Measurements from ENCODE around the gene ZRANB1. TPM values are rescaled to one million over a fixed set of nuclear protein-coding genes. Genes with fewer than 3 reads are reported as not detected.
"Not testable (repeated sequence)": the region's sequence is repeated elsewhere in the genome, so short reads cannot be mapped to it uniquely, and the experiment has no call there.

ZRANB1 gene
- polyA plus RNA-seq, 4 donors = 6.3 to 17.0 (median 8.2) TPM

- DNase-seq (no peak), FAIRE-seq (no peak)
- Histone ChIP-seq H3K27ac (ENCODE audit: low read depth in 1 of 3, low read length in 2 of 3) (no peak overlapping the region), H3K27me3 (ENCODE audit: control insufficient read depth in 3 of 3, insufficient read depth in 3 of 3, low read length in 3 of 3) (no peaks in the 10 kb centered on the region), H3K4me3 (ENCODE audit: low read depth in 1 of 3, low read length in 3 of 3) (no peak overlapping the region), H3K4me1 (ENCODE audit: control insufficient read depth in 3 of 3, insufficient read depth in 2 of 3, low read depth in 1 of 3, low read length in 2 of 3) (no peaks in the 10 kb centered on the region), H3K9me3 (ENCODE audit: control insufficient read depth in 2 of 2, insufficient read depth in 1 of 2, low read depth in 1 of 2, low read length in 1 of 2) (no peaks in the 10 kb centered on the region), H3K36me3 (ENCODE audit: control insufficient read depth in 3 of 3, insufficient read depth in 2 of 3, low read depth in 1 of 3, low read length in 3 of 3) (no peaks in the 10 kb centered on the region)
- 80 to 97% (median 94%) methylated on average over 2 of the region's 2 CpGs for WGBS, 3 donors
Observed at GRCh38 chr10:124904796-124905195, 37.1 kb upstream of the ZRANB1 start.

- 66 to 88% (median 79%) methylated on average over 9 of the region's 9 CpGs for WGBS, 3 donors
- Histone ChIP-seq H3K36me3 (ENCODE audit: control insufficient read depth in 3 of 3, insufficient read depth in 2 of 3, low read depth in 1 of 3, low read length in 3 of 3) (no peaks in the 10 kb centered on the region), H3K4me3 (ENCODE audit: low read depth in 1 of 3, low read length in 3 of 3) (no peak overlapping the region), H3K9me3 (ENCODE audit: control insufficient read depth in 2 of 2, insufficient read depth in 1 of 2, low read depth in 1 of 2, low read length in 1 of 2) (no peaks in the 10 kb centered on the region), H3K27ac (ENCODE audit: low read depth in 1 of 3, low read length in 2 of 3) (no peak overlapping the region), H3K27me3 (ENCODE audit: control insufficient read depth in 3 of 3, insufficient read depth in 3 of 3, low read length in 3 of 3) (no peaks in the 10 kb centered on the region), H3K4me1 (ENCODE audit: control insufficient read depth in 3 of 3, insufficient read depth in 2 of 3, low read depth in 1 of 3, low read length in 2 of 3) (peaks cover 0 to 3% (median 0%) of the 10 kb centered on the region in 3 donors)
- no peak for DNase-seq
- no peak for FAIRE-seq
Observed at GRCh38 chr10:124906551-124907001, 35.3 kb upstream of the ZRANB1 start.

GRCh38 chr10:124909563-124909962, 32.4 kb upstream of the ZRANB1 start:
- H3K4me1 ChIP-seq (ENCODE audit: control insufficient read depth in 3 of 3, insufficient read depth in 2 of 3, low read depth in 1 of 3, low read length in 2 of 3) = peaks cover 0 to 3% (median 0%) of the 10 kb centered on the region in 3 donors
- FAIRE-seq (no peak), DNase-seq (peak; percentile 24 to 28)
- H3K36me3 ChIP-seq (ENCODE audit: control insufficient read depth in 3 of 3, insufficient read depth in 2 of 3, low read depth in 1 of 3, low read length in 3 of 3) = no peaks in the 10 kb centered on the region
- H3K9me3 ChIP-seq (ENCODE audit: control insufficient read depth in 2 of 2, insufficient read depth in 1 of 2, low read depth in 1 of 2, low read length in 1 of 2) = no peaks in the 10 kb centered on the region
- 35 to 76% (median 38%) methylated on average over 8 of the region's 8 CpGs for WGBS, 3 donors
- H3K4me3 ChIP-seq (ENCODE audit: low read depth in 1 of 3, low read length in 3 of 3) = no peak overlapping the region
- no peaks in the 10 kb centered on the region for H3K27me3 ChIP-seq (ENCODE audit: control insufficient read depth in 3 of 3, insufficient read depth in 3 of 3, low read length in 3 of 3)
- no peak overlapping the region for H3K27ac ChIP-seq (ENCODE audit: low read depth in 1 of 3, low read length in 2 of 3)

- H3K36me3 ChIP-seq (ENCODE audit: control insufficient read depth in 3 of 3, insufficient read depth in 2 of 3, low read depth in 1 of 3, low read length in 3 of 3) = no peaks in the 10 kb centered on the region
- no peak overlapping the region for H3K4me3 ChIP-seq (ENCODE audit: low read depth in 1 of 3, low read length in 3 of 3)
- H3K27ac ChIP-seq (ENCODE audit: low read depth in 1 of 3, low read length in 2 of 3) = peak overlapping the region in 1 of 3 donors; percentile 52
- H3K4me1 ChIP-seq (ENCODE audit: control insufficient read depth in 3 of 3, insufficient read depth in 2 of 3, low read depth in 1 of 3, low read length in 2 of 3) = peaks cover 0 to 3% (median 0%) of the 10 kb centered on the region in 3 donors
- H3K9me3 ChIP-seq (ENCODE audit: control insufficient read depth in 2 of 2, insufficient read depth in 1 of 2, low read depth in 1 of 2, low read length in 1 of 2) = no peaks in the 10 kb centered on the region
- no peak for FAIRE-seq
- 49 to 59% (median 58%) methylated on average over 14 of the region's 14 CpGs for WGBS, 3 donors
- H3K27me3 ChIP-seq (ENCODE audit: control insufficient read depth in 3 of 3, insufficient read depth in 3 of 3, low read length in 3 of 3) = no peaks in the 10 kb centered on the region
- peak in 1 of 2 donors; percentile 9 for DNase-seq
Observed at GRCh38 chr10:124911124-124912067, 30.5 kb upstream of the ZRANB1 start.

- H3K4me1 ChIP-seq (ENCODE audit: control insufficient read depth in 3 of 3, insufficient read depth in 2 of 3, low read depth in 1 of 3, low read length in 2 of 3) = peaks cover 0 to 3% (median 0%) of the 10 kb centered on the region in 3 donors
- no peaks in the 10 kb centered on the region for H3K27me3 ChIP-seq (ENCODE audit: control insufficient read depth in 3 of 3, insufficient read depth in 3 of 3, low read length in 3 of 3)
- H3K27ac ChIP-seq (ENCODE audit: low read depth in 1 of 3, low read length in 2 of 3) = no peak overlapping the region
- H3K9me3 ChIP-seq (ENCODE audit: control insufficient read depth in 2 of 2, insufficient read depth in 1 of 2, low read depth in 1 of 2, low read length in 1 of 2) = no peaks in the 10 kb centered on the region
- no peak overlapping the region for H3K4me3 ChIP-seq (ENCODE audit: low read depth in 1 of 3, low read length in 3 of 3)
- no peaks in the 10 kb centered on the region for H3K36me3 ChIP-seq (ENCODE audit: control insufficient read depth in 3 of 3, insufficient read depth in 2 of 3, low read depth in 1 of 3, low read length in 3 of 3)
- WGBS, 3 donors = 75 to 76% (median 75%) methylated on average over 5 of the region's 5 CpGs
- FAIRE-seq (no peak), DNase-seq (no peak)
Observed at GRCh38 chr10:124912101-124912886, 29.6 kb upstream of the ZRANB1 start.

- WGBS, 3 donors = 63 to 79% (median 65%) methylated on average over 3 of the region's 3 CpGs
- H3K36me3 ChIP-seq (ENCODE audit: control insufficient read depth in 3 of 3, insufficient read depth in 2 of 3, low read depth in 1 of 3, low read length in 3 of 3) = no peaks in the 10 kb centered on the region
- no peaks in the 10 kb centered on the region for H3K27me3 ChIP-seq (ENCODE audit: control insufficient read depth in 3 of 3, insufficient read depth in 3 of 3, low read length in 3 of 3)
- no peak overlapping the region for H3K27ac ChIP-seq (ENCODE audit: low read depth in 1 of 3, low read length in 2 of 3)
- FAIRE-seq = no peak
- no peaks in the 10 kb centered on the region for H3K9me3 ChIP-seq (ENCODE audit: control insufficient read depth in 2 of 2, insufficient read depth in 1 of 2, low read depth in 1 of 2, low read length in 1 of 2)
- no peak for DNase-seq
- no peak overlapping the region for H3K4me3 ChIP-seq (ENCODE audit: low read depth in 1 of 3, low read length in 3 of 3)
- H3K4me1 ChIP-seq (ENCODE audit: control insufficient read depth in 3 of 3, insufficient read depth in 2 of 3, low read depth in 1 of 3, low read length in 2 of 3) = peaks cover 0 to 3% (median under 1%) of the 10 kb centered on the region in 3 donors
Observed at GRCh38 chr10:124913167-124913566, 28.8 kb upstream of the ZRANB1 start.

- not testable (repeated sequence) for H3K36me3 ChIP-seq (ENCODE audit: control insufficient read depth in 3 of 3, insufficient read depth in 2 of 3, low read depth in 1 of 3, low read length in 3 of 3); H3K4me3 ChIP-seq (ENCODE audit: low read depth in 1 of 3, low read length in 3 of 3); DNase-seq; H3K9me3 ChIP-seq (ENCODE audit: control insufficient read depth in 2 of 2, insufficient read depth in 1 of 2, low read depth in 1 of 2, low read length in 1 of 2); H3K27me3 ChIP-seq (ENCODE audit: control insufficient read depth in 3 of 3, insufficient read depth in 3 of 3, low read length in 3 of 3); H3K27ac ChIP-seq (ENCODE audit: low read depth in 1 of 3, low read length in 2 of 3); FAIRE-seq
- WGBS, 3 donors = 87 to 95% (median 87%) methylated on average over 15 to 16 of the region's 16 CpGs
- peaks cover 0 to 11% (median 4%) of the 10 kb centered on the region in 3 donors for H3K4me1 ChIP-seq (ENCODE audit: control insufficient read depth in 3 of 3, insufficient read depth in 2 of 3, low read depth in 1 of 3, low read length in 2 of 3)
Observed at GRCh38 chr10:124914398-124914797, 27.5 kb upstream of the ZRANB1 start.

- no peaks in the 10 kb centered on the region for H3K36me3 ChIP-seq (ENCODE audit: control insufficient read depth in 3 of 3, insufficient read depth in 2 of 3, low read depth in 1 of 3, low read length in 3 of 3)
Observed at GRCh38 chr10:124916098-124916584, 25.8 kb upstream of the ZRANB1 start.

More at GRCh38 chr10:124916098-124916584, 25.8 kb upstream of the ZRANB1 start:
- no peak for FAIRE-seq
- H3K9me3 ChIP-seq (ENCODE audit: control insufficient read depth in 2 of 2, insufficient read depth in 1 of 2, low read depth in 1 of 2, low read length in 1 of 2) = no peaks in the 10 kb centered on the region
- H3K27ac ChIP-seq (ENCODE audit: low read depth in 1 of 3, low read length in 2 of 3) = peak overlapping the region; percentile 93 to 97 (median 97)
- WGBS, 3 donors = 2 to 3% (median 2%) methylated on average over 13 of the region's 13 CpGs
- DNase-seq = peak in 1 of 2 donors; percentile 34
- peaks cover 0 to 10% (median 4%) of the 10 kb centered on the region in 3 donors for H3K4me1 ChIP-seq (ENCODE audit: control insufficient read depth in 3 of 3, insufficient read depth in 2 of 3, low read depth in 1 of 3, low read length in 2 of 3)
- peak overlapping the region; percentile 81 to 98 (median 95) for H3K4me3 ChIP-seq (ENCODE audit: low read depth in 1 of 3, low read length in 3 of 3)
- H3K27me3 ChIP-seq (ENCODE audit: control insufficient read depth in 3 of 3, insufficient read depth in 3 of 3, low read length in 3 of 3) = no peaks in the 10 kb centered on the region
